Measurements from ENCODE around the gene TPRG1.

- TF ChIP-seq ZNF431 (CRISPR knock-in tag; IDR thresholded peaks at IDR 0.05): no peak
- TF ChIP-seq MAX (CRISPR knock-in tag; IDR thresholded peaks at IDR 0.05): no peak
Observed at GRCh38 chr3:189270248-189270832, 98.6 kb downstream of the TPRG1 start.

All from K562 (cell line).